Fibroblast of the aortic adventitia (primary cell): ENCODE measurements around the gene TMEM120A. TPM values are rescaled to one million over a fixed set of nuclear protein-coding genes. Genes with fewer than 3 reads are reported as not detected.
A peak's percentile ranks its signal among the peaks of the same experiment; 100 is the strongest.

Source experiments
- DNase-seq: peaks from one replicate; pipeline ENCODE4 v3.0.0-alpha.2; 2010; ENCODE audit warnings: low read depth
- H3K4me3 ChIP-seq: 2 replicates; pipeline ENCODE4 v1.5.1; 2011; ENCODE audit warnings: low read depth, mild to moderate bottlenecking, control low read depth, low read length, moderate library complexity
- CTCF ChIP-seq: IDR thresholded peaks from 2 replicates; pipeline ENCODE4 v1.5.1; 2011; ENCODE audit warnings: mild to moderate bottlenecking, low read length, control low read depth, inconsistent platforms; ENCODE audit not compliant: insufficient read depth
- total RNA-seq: library from RNA; depleted of rRNA; stranded (reverse); fragments of >200 nt; gene quantifications from 2 replicates; pipeline ENCODE4 v1.2.3, GENCODE V29; 2012; ENCODE audit warnings: low replicate concordance

TMEM120A gene
- total RNA-seq, 1 donor: 28.9 TPM

GRCh38 chr7:75980430-75981202 is 13.8 kb downstream of the TMEM120A start:
- no peak overlapping the region for H3K4me3 ChIP-seq
- DNase-seq: no peak
- no peak for TF ChIP-seq CTCF

GRCh38 chr7:75979759-75980429 is 14.5 kb downstream of the TMEM120A start:
- TF ChIP-seq CTCF: no peak
- DNase-seq: no peak
- H3K4me3 ChIP-seq: no peak overlapping the region

- H3K4me3 ChIP-seq: no peak overlapping the region
- DNase-seq: peak; percentile 80
- no peak for TF ChIP-seq CTCF
Observed at GRCh38 chr7:75977743-75978142, 16.7 kb downstream of the TMEM120A start.

GRCh38 chr7:75971961-75972763 is 22.2 kb downstream of the TMEM120A start:
- no peak overlapping the region for H3K4me3 ChIP-seq
- TF ChIP-seq CTCF: peak; percentile 3
- DNase-seq: peak; percentile 27

GRCh38 chr7:75971309-75971960 is 23.0 kb downstream of the TMEM120A start:
- H3K4me3 ChIP-seq: no peak overlapping the region
- TF ChIP-seq CTCF: no peak
- no peak for DNase-seq

- no peak for TF ChIP-seq CTCF
- no peak overlapping the region for H3K4me3 ChIP-seq
- DNase-seq: no peak
Observed at GRCh38 chr7:75969704-75970498, 24.5 kb downstream of the TMEM120A start.
